WI38 (cell line): Measurements from ENCODE around the gene SLC22A3.
"Not testable (repeated sequence)": the region's sequence is repeated elsewhere in the genome, so short reads cannot be mapped to it uniquely, and the experiment has no call there.

Experiments
- H3K4me3 ChIP-seq: 2 replicates; pipeline ENCODE4 v1.5.1; 2011; ENCODE audit warnings: low read depth, mild to moderate bottlenecking, control low read depth, low read length
- TF ChIP-seq, protein P1 (sequence below): IDR thresholded peaks from 2 replicates; pipeline ENCODE4 v1.5.1; 2012; ENCODE audit warnings: low read depth, mild to moderate bottlenecking, control low read depth, low read length

The SLC22A3 gene

DNA sequence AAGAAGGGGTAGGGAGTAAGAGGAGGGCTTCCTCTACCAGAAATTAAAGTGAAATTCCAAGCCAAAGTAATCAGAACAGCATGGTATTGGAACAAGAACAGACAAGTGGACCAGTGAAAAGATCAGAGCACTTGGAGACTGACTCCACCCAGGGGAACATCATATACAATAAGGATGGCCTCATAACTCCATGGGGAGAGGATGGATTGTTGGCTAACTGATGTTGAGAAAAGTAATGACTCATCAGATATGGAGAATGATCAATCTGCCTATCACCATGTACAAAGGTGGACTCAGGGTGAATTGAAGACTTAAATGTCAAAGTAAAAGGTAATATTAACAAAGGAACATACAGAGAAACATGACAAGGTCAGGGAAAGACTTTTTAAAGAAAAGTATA is 12.8 kb downstream of the SLC22A3 start:
- H3K4me3 ChIP-seq, result no peak overlapping the region
- TF ChIP-seq, protein P1, sequence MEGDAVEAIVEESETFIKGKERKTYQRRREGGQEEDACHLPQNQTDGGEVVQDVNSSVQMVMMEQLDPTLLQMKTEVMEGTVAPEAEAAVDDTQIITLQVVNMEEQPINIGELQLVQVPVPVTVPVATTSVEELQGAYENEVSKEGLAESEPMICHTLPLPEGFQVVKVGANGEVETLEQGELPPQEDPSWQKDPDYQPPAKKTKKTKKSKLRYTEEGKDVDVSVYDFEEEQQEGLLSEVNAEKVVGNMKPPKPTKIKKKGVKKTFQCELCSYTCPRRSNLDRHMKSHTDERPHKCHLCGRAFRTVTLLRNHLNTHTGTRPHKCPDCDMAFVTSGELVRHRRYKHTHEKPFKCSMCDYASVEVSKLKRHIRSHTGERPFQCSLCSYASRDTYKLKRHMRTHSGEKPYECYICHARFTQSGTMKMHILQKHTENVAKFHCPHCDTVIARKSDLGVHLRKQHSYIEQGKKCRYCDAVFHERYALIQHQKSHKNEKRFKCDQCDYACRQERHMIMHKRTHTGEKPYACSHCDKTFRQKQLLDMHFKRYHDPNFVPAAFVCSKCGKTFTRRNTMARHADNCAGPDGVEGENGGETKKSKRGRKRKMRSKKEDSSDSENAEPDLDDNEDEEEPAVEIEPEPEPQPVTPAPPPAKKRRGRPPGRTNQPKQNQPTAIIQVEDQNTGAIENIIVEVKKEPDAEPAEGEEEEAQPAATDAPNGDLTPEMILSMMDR, result no peak

- TF ChIP-seq, protein P1, result no peak
- H3K4me3 ChIP-seq, result no peak overlapping the region
Observed at GRCh38 chr6:160362556-160362955, 14.4 kb downstream of the SLC22A3 start.

- H3K4me3 ChIP-seq, result no peak overlapping the region
- TF ChIP-seq, protein P1, result no peak
Observed at GRCh38 chr6:160363016-160363996, 15.1 kb downstream of the SLC22A3 start.

DNA sequence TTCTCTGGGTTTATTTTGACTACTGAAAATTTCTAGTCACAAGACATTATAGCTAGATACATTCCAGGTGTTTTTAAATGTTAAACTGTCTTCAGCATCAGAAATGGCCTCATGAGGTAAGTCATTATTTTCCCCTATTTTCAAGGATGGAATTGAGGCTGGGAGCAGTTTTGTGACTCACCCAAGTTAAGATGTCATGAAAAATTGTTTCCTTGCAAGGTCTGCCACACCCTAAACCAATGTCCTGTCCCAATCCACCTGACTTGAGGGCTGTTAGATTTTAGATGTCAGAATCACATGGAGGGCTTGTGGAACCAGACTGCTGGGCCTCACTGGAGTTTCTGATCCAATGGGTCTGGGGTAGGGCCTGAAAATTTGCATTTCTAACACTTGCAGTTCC is 16.9 kb downstream of the SLC22A3 start:
- TF ChIP-seq, protein P1, result no peak
- H3K4me3 ChIP-seq, result no peak overlapping the region

- H3K4me3 ChIP-seq, result no peak overlapping the region
- TF ChIP-seq, protein P1, result no peak
Observed at GRCh38 chr6:160367798-160368547, 19.8 kb downstream of the SLC22A3 start.

GRCh38 chr6:160368670-160369069 is 20.5 kb downstream of the SLC22A3 start:
- no peak overlapping the region for H3K4me3 ChIP-seq
- TF ChIP-seq, protein P1, result no peak

DNA sequence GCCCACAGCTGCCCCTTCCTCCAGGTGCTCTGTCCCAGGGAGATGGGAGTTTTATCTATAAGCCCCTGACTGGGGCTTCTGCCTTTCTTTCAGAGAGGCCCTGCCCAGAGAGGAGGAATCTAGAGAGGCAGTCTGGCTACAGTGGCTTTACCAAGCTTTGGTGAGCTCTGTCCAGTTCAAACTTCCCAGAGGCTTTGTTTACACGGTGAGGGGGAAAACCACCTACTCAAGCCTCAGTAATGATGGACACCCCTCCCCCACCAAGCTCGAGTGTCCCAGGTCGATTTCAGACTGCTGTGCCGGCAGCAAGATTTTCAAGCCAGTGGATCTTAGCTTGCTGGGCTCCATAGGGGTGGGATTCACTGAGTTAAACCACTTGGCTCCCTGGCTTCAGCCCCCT is 25.4 kb downstream of the SLC22A3 start:
- H3K4me3 ChIP-seq, result not testable (repeated sequence)
